Glutamatergic neuron (in vitro differentiated cells): Measurements from ENCODE around the gene UNC5CL. TPM values are rescaled to one million over a fixed set of nuclear protein-coding genes. Genes with fewer than 3 reads are reported as not detected.

Source experiments
- DNase-seq: peaks from one replicate; pipeline ENCODE4 v3.0.0; 2022
- H3K27ac Mint-ChIP-seq: one replicate; pipeline ENCODE4 v1.8.0; 2020; ENCODE audit warnings: mild to moderate bottlenecking, mixed read lengths, inconsistent platforms; ENCODE audit not compliant: unreplicated experiment
- H3K27me3 Mint-ChIP-seq: one replicate; pipeline ENCODE4 v1.8.0; 2020; ENCODE audit warnings: mild to moderate bottlenecking, moderate library complexity, mixed read lengths, inconsistent platforms; ENCODE audit not compliant: unreplicated experiment
- H3K36me3 Mint-ChIP-seq: one replicate; pipeline ENCODE4 v1.8.0; 2020; ENCODE audit warnings: mild to moderate bottlenecking, mixed read lengths, inconsistent platforms; ENCODE audit not compliant: unreplicated experiment
- H3K4me1 Mint-ChIP-seq: one replicate; pipeline ENCODE4 v1.8.0; 2020; ENCODE audit warnings: mild to moderate bottlenecking, low read depth, mixed read lengths, inconsistent platforms; ENCODE audit not compliant: unreplicated experiment
- H3K4me3 Mint-ChIP-seq: one replicate; pipeline ENCODE4 v1.8.0; 2020; ENCODE audit warnings: mild to moderate bottlenecking, mixed read lengths, inconsistent platforms; ENCODE audit not compliant: unreplicated experiment
- H3K9me3 Mint-ChIP-seq: one replicate; pipeline ENCODE4 v1.8.0; 2020; ENCODE audit warnings: mild to moderate bottlenecking, moderate library complexity, mixed read lengths, inconsistent platforms; ENCODE audit not compliant: unreplicated experiment
- total RNA-seq: library from RNA; stranded (reverse); fragmentation: NEBNext Ultra II Directional; extraction: Animal tissue kit (Norgen Biotek cat#: 25700); gene quantifications from one replicate; pipeline ENCODE4 v1.2.1, GENCODE V29; 2021; ENCODE audit not compliant: unreplicated experiment
- TF ChIP-seq, protein P1 (sequence below): fragments of 200-600 bp; sonication (generic); IDR thresholded peaks from one replicate; pipeline ENCODE4 v1.5.0; 2021; ENCODE audit not compliant: partially characterized antibody, unreplicated experiment

The UNC5CL gene
- total RNA-seq, 1 donor from 2014 or later = 1.0 TPM

DNA sequence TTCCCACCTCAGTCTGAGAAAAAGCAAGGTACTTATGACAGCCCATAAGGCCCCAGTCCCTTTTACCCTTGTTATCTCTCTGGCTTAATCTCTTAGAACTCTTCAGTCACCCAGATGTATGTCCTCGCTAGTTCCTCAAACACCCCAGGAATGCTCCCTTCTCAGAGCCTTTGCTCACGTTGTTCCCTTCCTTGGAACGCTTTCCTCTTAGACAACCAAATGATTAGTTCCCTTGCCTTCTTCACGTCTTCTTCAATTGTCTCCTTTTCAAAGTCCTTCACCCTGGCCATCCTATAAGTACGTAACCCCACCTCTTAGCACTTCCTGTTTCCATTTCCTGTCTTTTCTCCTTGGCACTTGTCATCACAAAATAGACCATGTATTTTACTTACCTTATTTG lies 12.9 kb upstream of the UNC5CL start:
- peaks cover 7% of the 10 kb centered on the region for H3K27me3 Mint-ChIP-seq
- peaks cover 35% of the 10 kb centered on the region for H3K4me1 Mint-ChIP-seq
- no peak for DNase-seq
- H3K36me3 Mint-ChIP-seq = no peaks in the 10 kb centered on the region
- no peak overlapping the region for H3K4me3 Mint-ChIP-seq
- TF ChIP-seq, protein P1, sequence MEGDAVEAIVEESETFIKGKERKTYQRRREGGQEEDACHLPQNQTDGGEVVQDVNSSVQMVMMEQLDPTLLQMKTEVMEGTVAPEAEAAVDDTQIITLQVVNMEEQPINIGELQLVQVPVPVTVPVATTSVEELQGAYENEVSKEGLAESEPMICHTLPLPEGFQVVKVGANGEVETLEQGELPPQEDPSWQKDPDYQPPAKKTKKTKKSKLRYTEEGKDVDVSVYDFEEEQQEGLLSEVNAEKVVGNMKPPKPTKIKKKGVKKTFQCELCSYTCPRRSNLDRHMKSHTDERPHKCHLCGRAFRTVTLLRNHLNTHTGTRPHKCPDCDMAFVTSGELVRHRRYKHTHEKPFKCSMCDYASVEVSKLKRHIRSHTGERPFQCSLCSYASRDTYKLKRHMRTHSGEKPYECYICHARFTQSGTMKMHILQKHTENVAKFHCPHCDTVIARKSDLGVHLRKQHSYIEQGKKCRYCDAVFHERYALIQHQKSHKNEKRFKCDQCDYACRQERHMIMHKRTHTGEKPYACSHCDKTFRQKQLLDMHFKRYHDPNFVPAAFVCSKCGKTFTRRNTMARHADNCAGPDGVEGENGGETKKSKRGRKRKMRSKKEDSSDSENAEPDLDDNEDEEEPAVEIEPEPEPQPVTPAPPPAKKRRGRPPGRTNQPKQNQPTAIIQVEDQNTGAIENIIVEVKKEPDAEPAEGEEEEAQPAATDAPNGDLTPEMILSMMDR = no peak
- no peak overlapping the region for H3K27ac Mint-ChIP-seq
- H3K9me3 Mint-ChIP-seq = peaks cover 18% of the 10 kb centered on the region

DNA sequence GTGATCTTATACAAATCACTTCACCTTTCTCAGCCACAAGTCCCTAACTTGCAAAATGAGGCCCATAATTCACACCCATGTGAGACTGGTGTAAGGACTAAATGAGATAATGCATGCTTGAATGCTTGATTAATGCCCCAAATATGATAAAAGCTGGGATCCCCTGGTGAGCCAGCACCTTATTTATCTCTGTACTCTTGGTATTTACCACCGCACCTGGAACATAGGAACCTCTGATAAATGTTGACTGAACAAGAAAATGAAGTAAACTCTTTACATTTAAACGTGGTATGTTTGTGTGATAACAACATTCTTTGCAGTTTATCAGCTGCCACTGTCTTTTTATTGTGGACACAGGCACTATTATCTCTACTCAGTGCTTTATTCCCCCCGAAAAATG lies 11.5 kb upstream of the UNC5CL start:
- TF ChIP-seq, protein P1 = no peak
- no peak overlapping the region for H3K4me3 Mint-ChIP-seq
- H3K27me3 Mint-ChIP-seq = peaks cover 9% of the 10 kb centered on the region
- no peak for DNase-seq
- H3K9me3 Mint-ChIP-seq = peaks cover 13% of the 10 kb centered on the region
- peaks cover 31% of the 10 kb centered on the region for H3K4me1 Mint-ChIP-seq
- no peaks in the 10 kb centered on the region for H3K36me3 Mint-ChIP-seq
- no peak overlapping the region for H3K27ac Mint-ChIP-seq

DNA sequence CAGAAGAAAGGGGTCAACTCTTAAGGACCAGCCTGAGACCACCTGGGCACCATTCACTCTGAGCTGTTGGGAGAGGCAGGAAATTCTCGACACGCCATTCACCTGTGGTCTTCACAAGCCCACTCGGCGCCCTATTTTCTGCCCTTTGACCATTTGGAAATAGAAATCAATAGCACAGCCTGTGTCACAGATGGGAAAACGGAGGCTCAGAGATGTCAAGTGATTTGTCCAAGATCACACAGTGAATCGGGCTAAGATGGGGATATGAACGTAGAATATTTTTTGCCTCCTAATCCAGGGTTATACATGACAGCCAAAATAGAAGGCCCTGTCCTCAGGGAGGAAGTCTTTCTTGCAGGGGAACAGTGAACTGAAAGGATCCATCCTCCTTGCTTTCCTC lies 10.9 kb upstream of the UNC5CL start:
- no peaks in the 10 kb centered on the region for H3K36me3 Mint-ChIP-seq
- no peak overlapping the region for H3K27ac Mint-ChIP-seq
- no peak overlapping the region for H3K4me3 Mint-ChIP-seq
- no peak for DNase-seq
- peaks cover 9% of the 10 kb centered on the region for H3K9me3 Mint-ChIP-seq
- H3K27me3 Mint-ChIP-seq = peaks cover 8% of the 10 kb centered on the region
- TF ChIP-seq, protein P1 = no peak
- peaks cover 28% of the 10 kb centered on the region for H3K4me1 Mint-ChIP-seq

DNA sequence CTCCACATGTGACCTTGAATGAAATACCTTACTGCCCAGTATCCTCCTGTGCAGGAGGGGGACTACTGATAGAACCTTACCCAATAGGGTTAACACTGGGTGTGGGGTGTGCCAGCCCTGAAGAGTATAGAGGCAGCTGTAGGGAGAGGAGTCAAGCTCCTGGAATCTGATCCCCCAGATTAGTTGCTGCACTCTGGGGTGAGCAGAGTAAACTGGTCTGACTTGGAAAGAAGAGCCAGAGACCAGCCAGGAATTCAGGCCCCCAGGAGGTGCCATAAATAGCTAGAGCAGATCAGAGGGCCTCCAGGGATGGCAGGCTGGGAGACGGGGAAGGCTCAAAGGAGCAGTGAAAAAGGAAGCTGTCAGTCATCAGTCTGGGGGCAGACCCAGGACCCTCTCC lies 10.5 kb upstream of the UNC5CL start:
- H3K27ac Mint-ChIP-seq = no peak overlapping the region
- TF ChIP-seq, protein P1 = no peak

DNA sequence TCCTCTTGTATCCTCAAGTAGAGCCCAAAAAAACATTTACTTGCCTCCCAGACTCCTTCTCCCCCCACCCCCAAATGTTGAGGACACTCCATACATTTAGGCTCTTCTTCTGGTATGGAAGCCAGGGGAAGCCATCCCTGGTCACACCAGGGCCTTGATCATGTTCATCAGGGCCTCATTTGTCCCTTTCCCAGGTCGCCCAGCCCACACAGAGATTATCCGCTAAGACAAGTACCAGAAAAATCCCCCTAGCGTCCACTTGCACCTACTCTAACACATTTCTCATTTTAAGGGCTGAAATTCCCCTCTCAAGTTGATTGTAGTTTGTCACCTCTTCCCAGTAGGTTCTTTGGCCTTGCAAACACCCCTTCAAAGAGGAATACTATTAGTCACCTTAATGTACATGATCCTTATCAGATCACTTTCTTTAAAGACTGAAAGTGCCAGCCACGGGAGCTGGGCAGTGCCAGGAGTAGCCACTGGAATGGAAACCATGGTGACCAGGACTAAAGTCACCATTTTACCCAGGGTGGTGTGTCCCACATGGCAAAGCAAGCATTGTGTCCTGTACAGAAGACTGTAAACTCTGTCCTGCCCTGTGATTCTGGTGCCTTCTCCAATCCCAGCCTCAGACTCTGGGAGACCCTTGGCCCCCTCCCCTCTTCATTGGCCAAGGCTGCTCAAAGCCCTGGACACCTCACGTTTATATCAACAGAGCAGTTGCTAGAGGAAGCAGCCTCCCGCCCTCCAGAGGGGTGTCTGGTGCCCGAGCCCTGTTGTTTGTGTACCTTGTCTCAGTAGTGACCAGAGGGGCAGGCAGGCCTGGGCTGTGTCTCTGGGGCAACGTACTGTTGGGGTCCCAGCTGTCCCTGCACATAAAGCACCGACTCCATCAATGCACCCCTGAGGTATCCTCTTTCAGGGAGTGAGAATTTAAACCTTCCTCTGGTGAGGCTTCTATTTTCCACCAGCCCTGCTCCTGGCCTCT lies 9.0 kb upstream of the UNC5CL start:
- H3K27ac Mint-ChIP-seq = no peak overlapping the region

More for the DNA sequence above, 10.5 kb upstream of the UNC5CL start:
- DNase-seq = no peak
- Mint-ChIP-seq H3K36me3 (no peaks in the 10 kb centered on the region), H3K9me3 (peaks cover 7% of the 10 kb centered on the region), H3K4me3 (no peak overlapping the region), H3K27me3 (peaks cover 5% of the 10 kb centered on the region), H3K4me1 (peaks cover 24% of the 10 kb centered on the region)

More for the DNA sequence above, 9.0 kb upstream of the UNC5CL start:
- H3K27me3 Mint-ChIP-seq = peaks cover 5% of the 10 kb centered on the region
- H3K4me3 Mint-ChIP-seq = no peak overlapping the region
- H3K4me1 Mint-ChIP-seq = peaks cover 14% of the 10 kb centered on the region
- TF ChIP-seq, protein P1 = no peak
- DNase-seq = no peak
- H3K9me3 Mint-ChIP-seq = peaks cover 7% of the 10 kb centered on the region
- H3K36me3 Mint-ChIP-seq = no peaks in the 10 kb centered on the region
